Central memory CD8-positive, alpha-beta T cell (primary cell): ENCODE data around the gene C1orf146.
"Not testable (repeated sequence)": the region's sequence is repeated elsewhere in the genome, so short reads cannot be mapped to it uniquely, and the experiment has no call there.

Experiments used
- ATAC-seq: fragments of 150-1000 bp; cut with Tn5 transposase; replicated peaks from 2 replicates; pipeline ENCODE4 v1.10.0; 2022; ENCODE audit warnings: mild to moderate bottlenecking, moderate FRiP score, moderate number of reproducible peaks; ENCODE audit not compliant: poor library complexity, severe bottlenecking; ENCODE audit errors: extremely low read depth
- DNase-seq, 2 donors: peaks; one replicate each; pipeline ENCODE4 v3.0.0; 2021; ENCODE audit warnings: low spot score in 2 of 2
- H3K27ac Mint-ChIP-seq: one replicate; pipeline ENCODE4 v1.8.0; 2022; ENCODE audit warnings: low read depth, mild to moderate bottlenecking, moderate library complexity, mixed read lengths
- H3K27me3 Mint-ChIP-seq: one replicate; pipeline ENCODE4 v1.8.0; 2022; ENCODE audit warnings: mixed read lengths
- H3K36me3 Mint-ChIP-seq: one replicate; pipeline ENCODE4 v1.8.0; 2022; ENCODE audit warnings: mild to moderate bottlenecking, moderate library complexity, mixed read lengths; ENCODE audit not compliant: insufficient read depth
- H3K4me1 Mint-ChIP-seq: one replicate; pipeline ENCODE4 v1.8.0; 2022; ENCODE audit warnings: mixed read lengths
- H3K4me3 Mint-ChIP-seq: one replicate; pipeline ENCODE4 v1.8.0; 2022; ENCODE audit warnings: mild to moderate bottlenecking, moderate library complexity, mixed read lengths
- H3K9me3 Mint-ChIP-seq: one replicate; pipeline ENCODE4 v1.8.0; 2022; ENCODE audit warnings: mixed read lengths

C1orf146 gene

DNA sequence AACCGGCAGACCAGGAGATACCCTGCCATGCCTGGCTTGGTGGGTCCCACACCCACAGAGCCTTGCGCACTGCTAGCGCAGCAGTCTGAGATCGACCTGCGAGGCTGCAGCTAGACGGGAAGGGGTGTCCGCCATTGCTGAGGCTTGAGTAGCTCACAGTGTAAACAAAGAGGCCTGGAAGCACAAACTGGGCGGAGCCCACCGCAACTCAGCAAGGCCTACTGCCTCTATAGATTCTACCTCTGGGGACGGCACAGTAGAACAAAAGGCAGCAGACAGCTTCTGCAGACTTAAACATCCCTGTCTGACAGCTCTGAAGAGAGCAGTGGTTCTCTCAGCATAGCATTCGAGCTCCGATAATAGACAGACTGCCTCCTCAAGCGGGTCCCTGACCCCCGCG lies 62.1 kb downstream of the C1orf146 start:
- H3K4me1 Mint-ChIP-seq = peaks cover 56% of the 10 kb centered on the region
- not testable (repeated sequence) for DNase-seq, H3K9me3 Mint-ChIP-seq, H3K27me3 Mint-ChIP-seq, H3K4me3 Mint-ChIP-seq, H3K27ac Mint-ChIP-seq, ATAC-seq
- H3K36me3 Mint-ChIP-seq = peaks cover 26% of the 10 kb centered on the region

DNA sequence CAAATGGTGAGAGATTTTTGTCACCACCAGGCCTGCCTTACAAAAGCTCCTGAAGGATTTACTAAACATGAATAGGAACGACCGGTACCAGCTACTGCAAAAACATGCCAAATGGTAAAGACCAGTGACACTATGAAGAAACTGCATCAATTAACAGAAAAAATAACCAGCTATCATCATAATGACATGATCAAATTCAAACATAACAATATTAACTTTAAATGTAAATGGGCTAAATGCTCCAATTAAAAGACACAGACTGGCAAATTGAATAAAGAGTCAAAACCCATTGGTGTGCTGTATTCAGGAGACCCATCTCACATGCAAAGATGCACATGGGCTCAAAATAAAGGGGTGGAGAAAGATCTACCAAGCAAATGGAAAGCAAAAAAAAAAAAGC lies 63.7 kb downstream of the C1orf146 start:
- H3K27ac Mint-ChIP-seq, H3K4me3 Mint-ChIP-seq, ATAC-seq, H3K27me3 Mint-ChIP-seq, H3K9me3 Mint-ChIP-seq, DNase-seq: not testable (repeated sequence)
- peaks cover 46% of the 10 kb centered on the region for H3K4me1 Mint-ChIP-seq
- peaks cover 25% of the 10 kb centered on the region for H3K36me3 Mint-ChIP-seq

DNA sequence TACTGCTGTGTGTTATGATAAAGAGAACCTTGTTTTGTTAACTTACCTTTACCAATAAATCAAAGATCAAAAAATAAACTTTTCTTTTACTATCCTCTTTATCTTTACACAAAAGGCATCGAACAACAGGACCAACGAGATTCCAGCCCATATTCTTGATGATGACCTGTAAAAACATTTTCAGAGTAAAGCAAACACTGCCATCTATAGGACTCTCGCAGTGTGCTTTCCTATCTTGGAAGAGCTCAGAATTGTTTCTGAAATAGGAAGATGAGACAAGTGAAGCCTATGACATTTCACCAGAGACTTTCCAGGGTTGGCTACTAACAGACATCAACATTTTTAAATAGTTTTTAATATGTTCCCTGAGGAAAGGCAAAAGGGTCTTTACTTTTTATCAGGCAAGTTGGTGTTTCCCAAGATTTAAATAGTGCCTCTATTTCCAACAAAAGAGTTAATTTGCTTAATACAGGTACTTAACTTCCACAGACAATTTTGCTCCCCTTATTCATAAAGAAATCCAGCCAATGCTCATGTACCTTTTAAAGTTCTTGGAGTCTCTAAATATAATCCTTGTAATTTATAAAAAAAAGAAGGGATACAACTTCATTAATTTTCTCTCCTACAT lies 73.8 kb downstream of the C1orf146 start:
- H3K4me3 Mint-ChIP-seq = no peak overlapping the region
- DNase-seq (no peak), ATAC-seq (no peak)
- no peaks in the 10 kb centered on the region for H3K9me3 Mint-ChIP-seq
- peaks cover 18% of the 10 kb centered on the region for H3K4me1 Mint-ChIP-seq
- peaks cover 20% of the 10 kb centered on the region for H3K36me3 Mint-ChIP-seq
- H3K27me3 Mint-ChIP-seq = no peaks in the 10 kb centered on the region
- H3K27ac Mint-ChIP-seq = no peak overlapping the region
